TTC549 (cell line): ENCODE measurements around the gene TPPP3.

ENCODE experiments used
- FAIRE-seq: peaks from 2 replicates; lab custom pipeline; 2012; peaks lifted over from hg19 to GRCh38; lab: Jason Lieb, UNC

Gene TPPP3

DNA sequence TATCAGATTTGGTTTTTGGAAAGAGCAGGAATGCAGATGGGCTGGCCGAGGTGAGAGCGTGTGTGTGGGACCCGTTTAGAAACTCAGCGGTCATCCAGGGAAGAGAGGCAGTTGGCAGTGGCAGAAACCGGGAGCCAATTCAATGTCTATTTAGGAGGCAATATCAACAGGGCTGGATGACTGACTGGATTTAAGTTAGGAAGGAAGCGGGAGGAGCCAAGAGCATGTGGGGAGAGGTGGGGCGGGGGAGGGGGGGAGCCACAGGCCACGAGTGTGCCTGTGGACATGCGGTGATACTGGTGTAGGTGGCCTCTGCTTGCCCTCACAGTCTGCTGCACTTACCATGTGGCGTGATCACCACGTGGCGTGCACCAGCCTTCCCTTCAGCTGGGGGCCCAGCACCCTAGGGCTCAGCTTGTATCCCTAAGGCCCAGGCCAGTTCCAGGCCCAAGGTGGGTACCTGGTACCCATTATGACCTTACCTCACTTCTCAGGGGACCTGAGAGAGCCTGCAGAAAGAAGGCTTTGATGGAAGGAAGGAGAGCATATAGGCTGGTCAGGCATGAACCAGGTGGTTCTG lies 10.8 kb upstream of the TPPP3 start:
- no peak for FAIRE-seq

DNA sequence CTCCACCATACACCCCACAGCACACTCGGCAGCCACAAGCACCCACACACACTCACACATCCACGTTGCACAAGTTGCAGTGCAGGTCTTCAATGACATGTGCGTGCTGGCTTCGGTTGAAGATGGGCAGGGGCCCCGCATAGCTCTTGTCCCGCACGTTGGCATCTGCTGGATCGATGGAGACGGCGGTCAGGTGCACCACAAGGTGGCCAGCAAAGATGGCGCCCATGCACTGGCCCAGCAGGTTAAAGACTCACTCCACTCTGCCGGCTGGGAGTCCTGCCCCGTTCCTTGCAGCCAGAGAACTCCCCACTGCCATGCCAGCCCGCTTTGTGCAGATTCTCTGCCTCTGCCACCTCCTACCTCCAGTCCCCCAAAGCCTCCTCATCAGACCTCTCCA lies 7.6 kb upstream of the TPPP3 start:
- no peak for FAIRE-seq

DNA sequence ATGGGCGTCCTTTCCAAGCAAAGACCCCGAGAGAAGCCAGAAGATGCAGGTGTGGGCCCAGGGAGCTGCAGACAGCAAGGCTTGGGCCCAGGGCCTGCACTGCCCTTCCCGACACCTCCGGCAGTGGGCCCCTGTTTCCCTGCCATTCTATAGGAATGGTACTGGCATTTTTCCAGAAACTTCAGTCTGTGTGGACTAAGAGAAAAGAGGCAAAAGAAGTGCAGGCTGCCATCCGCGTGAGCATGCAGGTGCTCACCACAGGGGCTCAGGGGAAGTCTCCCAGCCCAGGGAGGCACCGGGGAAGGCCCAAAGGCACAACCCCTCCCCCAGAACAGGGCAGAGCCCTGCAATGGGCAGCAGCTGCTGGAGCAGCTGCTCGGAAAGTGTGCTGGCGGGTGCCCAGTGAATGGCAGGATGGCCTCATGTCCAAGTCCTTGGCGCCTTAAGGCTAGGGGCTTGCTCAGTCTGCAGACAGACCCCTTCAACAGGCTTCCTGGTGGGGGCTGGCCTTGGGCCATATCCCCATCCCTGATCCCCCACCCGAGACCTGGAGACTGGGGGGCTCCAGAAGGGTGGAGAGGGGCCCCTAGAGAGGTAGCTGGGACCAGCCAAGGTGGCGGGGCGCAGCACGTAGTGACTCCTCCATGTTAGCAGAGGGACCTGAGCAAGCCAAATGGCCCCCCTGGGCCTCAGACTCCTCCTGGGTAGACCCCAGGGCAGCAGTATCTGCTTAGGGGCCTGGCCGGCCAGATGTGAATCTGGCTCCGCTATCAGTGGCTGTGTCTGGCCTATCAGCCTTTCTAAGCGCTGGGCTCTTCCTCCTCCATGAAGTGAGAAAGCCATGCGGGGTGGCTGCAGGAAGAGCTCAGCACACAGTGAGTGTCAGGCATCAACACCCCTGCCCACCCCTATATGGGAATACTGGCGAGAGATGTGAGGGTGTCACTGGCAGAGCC lies 6.7 kb upstream of the TPPP3 start:
- FAIRE-seq: no peak

DNA sequence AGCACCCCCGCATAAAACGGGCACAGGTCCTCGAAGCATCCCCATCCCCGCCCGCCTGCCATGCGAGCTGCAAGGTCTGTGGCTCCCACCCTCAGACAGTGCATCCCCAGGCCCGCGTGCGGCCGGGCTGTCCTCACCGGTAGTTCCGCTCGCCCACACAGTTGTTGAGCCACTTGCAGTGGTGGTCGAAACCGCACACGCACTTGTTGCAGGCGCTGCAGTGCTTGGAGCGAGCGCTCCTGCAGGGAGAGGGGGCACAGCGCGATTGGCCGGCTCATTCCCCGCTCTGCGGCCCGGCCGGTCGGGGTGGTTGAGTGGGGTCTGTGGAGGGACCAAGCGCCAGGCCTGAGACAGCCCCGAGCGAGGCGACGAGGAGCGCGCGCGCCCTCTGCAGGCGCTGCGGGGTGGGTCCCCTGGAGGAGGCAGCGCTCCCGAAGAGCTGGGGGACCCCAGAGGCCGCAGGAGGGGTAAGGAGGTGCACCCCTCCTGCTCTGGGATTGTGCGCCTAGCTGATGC lies 6.0 kb upstream of the TPPP3 start:
- no peak for FAIRE-seq

DNA sequence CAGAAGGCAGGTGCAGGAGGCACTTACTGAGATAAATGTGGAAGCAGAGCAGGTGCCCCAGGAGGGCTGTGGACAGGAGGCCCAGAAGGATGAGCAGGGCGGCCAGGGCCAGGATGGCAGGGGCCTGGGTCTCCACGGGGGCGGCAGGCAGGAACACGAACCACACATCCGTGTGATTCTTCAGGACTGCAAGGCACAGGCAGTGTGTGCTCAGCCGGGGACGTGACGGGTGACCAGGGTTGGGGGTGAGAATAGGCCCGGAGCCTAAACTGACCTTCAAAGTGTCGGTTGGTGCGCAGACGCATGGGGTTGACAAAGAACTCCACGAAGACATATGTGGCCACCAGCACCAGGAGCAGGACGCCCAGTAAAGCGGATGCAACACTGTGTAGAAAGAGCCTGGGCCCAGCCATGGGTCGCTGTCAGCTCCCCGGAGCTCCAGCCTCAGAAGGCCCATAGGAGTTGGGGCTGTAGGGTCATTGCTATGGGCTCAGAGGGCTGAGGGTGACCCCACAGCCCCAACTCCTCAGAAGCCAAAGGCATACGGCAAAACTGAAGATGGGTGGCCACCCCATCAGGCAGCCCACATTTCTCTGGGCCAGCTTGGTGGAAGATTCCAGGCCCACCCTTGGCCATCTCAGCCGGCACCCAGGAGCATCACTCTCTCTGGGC lies 5.4 kb upstream of the TPPP3 start:
- FAIRE-seq: no peak

DNA sequence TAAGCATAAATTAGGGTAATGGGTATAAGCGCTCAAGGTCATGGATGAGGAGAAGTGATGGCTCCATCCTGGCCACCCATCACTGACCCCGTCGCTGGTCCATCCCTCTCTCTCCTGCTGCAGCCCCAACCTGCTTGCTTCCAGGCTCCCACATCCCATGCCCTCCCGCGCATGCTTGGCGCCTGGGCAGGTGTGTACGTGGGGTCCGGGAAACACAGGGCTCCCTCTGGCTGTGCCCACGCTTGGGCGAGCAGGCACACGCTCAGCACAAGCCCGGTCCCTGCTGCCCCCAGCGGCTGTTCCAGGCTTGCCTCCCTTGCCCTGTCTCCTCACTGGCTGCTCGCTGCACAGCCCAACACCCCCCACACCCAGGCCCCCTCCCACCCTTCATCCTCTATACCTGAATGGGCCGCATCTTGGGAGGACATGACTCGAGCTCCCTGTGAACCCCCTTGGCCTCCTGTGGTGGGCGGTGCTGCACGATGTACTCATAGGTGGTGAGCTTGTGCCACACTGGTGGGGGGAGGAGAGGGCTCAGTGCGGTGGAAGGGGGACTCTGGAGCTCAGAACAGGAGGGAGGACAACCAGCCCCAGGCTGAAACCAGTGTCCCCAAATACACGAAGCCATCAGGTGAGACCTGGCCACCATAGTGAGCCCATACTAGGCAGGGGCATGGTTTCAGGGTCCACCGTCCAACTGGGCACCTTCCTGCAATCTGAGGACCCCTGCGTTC lies 4.7 kb upstream of the TPPP3 start:
- no peak for FAIRE-seq

DNA sequence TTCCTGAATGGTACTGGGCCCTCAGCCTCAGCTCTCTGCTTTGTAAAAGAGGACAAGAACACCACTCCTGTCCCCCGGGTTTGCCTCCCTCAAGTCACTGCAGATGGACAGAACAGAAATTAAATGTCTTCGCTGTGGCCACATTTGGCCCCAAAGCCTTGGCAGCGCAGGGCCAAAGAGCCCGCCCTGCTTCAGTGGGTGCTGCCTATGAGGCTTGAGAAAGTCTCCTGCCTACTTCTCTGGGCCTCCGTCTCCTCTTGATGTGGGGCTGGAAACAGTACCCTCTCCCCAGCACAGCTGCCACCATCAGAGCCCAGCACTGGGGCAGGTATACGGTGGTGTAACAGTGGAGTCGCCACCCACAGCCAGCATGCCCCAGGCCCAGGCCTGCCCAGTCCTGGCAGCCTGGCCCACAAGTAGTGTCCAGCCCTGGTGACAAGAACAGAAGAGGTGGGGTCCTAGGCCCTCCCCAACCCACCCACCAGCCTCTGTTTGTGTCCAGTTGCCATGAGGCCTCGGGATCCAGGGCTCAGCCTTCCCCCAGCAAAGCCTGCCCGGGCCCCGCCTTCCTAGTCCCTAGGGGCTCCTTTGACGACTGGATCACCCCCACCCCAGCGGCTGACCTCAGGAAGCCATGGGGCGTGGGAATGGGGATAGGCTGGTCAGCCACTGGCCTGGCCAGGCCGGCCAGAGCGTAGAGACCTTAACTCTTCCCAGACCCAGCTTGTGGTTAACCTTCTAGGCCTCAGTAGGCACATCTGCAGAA lies 3.9 kb upstream of the TPPP3 start:
- FAIRE-seq: no peak

DNA sequence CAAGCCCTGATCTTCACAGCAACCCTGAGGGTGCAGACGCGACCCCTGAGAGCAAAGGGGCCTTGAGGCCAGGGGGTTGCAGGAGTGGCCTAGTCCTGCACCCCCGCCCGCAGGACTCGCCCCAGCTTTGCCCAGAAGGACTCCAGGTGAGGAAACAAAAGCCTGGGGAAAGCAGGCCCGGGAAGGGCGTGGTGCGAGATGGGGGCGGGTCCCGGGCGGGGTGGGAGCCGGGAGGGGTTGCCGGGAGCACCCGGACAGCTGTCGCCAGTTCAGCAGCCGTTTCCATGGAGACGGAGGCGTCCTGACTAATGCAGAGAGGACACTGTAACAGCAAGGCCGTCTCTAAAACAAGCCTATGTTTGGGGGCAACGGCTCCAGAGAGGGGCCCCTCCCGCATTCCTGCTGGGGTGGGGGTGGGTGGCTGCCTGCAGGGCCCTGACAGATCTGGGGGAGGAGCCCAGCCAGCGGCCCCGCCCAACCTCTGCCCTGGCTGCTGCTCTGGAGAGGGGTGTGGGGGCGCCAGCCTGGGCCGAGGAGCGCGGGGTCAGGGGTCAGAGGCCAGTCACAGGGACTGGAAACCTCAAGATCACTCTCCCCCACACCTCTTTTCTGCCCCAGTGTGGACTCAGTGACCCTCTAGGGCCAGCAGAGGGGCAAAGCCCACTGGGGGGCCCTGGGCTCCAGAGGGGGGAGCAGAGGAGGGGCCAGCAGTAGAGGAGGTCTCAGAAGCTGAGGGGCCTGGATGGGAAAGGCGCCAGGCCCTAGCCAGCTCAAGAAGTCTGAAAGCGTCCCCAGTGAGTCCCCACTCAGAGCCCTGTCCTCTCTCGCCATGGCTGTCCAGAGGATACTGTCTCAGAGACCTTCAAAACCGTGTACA lies 3.1 kb upstream of the TPPP3 start:
- FAIRE-seq: no peak

DNA sequence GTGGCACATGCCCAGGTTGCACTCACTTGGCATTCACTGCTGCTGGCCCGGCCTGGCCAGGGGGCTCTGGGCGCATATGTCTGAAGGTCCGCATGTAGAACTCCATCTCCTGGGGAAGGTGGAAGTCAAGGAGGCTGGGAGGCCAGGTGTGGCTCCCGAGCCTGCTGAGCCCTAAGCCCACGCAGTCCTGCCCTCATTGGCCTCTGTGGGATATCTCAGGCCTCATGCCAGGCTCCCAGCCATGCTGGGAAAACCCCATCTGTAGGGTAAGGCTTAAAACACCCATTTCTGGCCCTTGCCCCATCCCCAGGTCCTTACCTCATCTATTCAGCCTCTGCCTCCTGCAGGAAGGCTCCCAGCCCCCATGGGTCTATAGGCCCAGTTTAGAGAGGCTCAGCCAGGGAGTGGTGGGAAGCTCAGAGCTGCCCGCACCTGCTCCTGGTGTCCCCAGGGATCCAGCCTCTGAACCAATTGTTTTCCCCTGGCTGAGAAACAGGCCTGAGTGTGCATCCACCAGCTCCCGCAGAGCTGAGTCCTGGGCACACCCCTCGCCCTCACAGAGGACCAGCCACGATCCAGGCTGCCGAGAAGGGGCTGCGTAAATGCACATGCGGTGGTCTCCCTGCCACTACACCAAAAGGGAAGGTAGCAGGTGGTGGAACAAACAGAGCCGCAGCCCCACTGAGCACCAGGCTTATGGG lies 2.3 kb upstream of the TPPP3 start:
- FAIRE-seq: no peak

DNA sequence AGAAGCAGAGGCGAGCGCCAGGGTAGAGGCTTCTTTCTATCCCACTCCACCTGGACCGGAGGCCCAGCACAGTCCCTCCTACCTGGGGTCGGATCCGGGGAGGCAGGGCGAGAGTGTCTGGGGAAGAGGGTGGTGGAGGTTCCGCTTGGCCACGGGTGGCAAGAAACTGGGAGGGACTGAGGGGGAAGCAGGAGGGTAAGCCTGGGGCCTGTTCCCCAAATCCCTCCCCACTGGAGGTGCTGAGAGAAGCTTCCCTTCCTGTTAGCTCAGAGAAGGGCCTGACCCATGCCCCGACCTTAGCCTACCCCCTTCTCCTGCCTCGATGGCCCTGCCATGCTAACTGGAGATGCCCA lies 1.8 kb upstream of the TPPP3 start:
- no peak for FAIRE-seq

DNA sequence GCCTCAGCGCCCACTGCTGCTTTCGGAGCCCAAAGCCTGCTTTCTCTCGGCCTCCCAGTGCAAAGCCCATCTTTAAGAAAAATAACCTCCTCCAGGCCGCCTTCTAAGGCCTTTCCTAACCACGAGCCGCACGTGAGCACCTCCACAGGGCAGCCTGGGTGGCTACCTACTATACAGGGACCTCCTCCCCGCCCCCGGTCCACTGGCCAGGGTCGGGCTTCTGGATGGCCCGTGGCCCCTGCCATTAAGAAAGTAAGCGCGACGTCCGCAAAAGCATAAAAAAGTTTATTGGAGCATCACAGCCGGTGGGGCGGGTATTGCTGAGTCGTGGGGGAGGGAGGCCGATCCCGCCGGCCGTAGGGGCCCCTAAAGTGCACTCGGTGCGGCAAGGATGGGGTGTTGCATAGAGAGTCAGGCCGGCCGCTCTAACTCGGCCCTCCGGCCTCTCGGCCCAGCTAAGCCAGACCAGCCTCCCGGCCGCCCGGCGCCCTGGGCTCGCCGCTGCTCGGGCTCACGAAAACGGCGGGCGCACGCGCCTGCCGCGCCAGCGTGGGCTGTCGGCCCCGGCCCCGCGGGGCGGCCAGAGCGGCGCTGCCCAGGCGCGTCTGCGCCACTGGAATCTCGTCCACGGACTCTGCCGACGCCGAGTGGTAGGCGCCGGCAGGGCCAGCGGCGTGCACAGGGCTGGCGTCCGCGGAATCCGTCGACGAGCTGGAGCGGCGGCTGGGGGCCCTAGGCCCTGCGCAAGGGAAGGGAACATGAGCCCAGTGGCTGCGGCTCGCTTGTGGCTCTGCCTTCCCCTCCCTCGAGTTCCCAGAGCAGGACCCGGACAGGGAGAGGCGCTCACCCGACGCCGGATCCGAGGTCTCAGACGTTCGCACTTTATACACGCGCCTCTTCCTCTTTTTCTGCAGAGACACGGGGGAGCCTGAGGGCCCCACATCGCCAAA lies 1.1 kb upstream of the TPPP3 start:
- FAIRE-seq: no peak

DNA sequence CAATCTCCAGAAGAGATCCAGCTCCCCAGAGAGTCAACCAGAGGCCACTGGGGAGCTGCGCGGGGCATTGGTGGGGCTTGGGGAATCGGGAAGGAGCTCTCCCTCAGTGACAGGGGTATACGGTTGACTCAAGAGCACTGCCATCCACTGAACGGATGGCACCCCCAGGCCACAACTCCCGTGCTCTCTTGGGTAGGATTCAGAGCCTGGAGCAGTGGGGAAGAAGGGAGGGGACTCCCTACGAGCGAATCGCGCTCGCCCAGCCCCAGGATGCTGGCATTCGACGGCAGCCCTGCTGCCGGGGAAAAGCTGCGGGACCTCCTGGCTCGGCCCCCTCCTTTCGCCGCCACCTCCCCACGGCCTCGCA lies 473 bp upstream of the TPPP3 start:
- FAIRE-seq: no peak

DNA sequence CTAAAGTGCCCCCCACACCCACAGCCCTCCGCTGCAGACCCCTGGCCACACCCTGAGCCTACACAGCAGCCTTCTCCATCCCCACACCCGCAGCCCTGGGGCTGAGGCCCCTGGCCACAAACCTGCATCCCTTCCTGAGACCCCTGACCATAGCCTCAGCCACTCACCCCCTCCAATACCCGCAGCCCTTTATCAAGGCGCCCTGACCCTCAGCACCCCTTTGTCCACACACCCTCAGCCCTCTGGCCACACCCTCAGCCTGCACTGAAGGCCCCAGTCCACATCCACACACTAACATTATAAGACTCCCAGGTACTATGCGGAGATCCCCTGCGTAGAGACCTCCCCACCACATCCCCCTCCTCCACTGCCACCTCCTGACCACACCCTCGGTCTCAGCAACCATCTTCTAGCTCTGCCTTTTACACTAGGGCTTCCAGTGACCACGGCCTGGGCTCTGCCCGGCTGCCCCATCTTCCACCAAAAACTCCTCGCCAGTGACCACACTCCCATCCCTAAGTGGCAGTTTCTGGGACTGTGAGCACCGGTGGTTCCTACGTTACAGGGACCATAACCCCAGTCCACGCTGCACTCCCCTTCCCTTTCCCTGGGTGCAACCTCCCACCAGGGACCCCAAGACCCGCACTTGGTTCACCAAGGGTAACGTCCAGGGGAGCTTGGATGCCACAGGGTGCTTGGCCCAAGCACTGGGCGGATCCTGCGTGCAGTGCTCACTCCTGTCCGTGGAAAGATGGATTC lies 818 bp downstream of the TPPP3 start:
- no peak for FAIRE-seq

DNA sequence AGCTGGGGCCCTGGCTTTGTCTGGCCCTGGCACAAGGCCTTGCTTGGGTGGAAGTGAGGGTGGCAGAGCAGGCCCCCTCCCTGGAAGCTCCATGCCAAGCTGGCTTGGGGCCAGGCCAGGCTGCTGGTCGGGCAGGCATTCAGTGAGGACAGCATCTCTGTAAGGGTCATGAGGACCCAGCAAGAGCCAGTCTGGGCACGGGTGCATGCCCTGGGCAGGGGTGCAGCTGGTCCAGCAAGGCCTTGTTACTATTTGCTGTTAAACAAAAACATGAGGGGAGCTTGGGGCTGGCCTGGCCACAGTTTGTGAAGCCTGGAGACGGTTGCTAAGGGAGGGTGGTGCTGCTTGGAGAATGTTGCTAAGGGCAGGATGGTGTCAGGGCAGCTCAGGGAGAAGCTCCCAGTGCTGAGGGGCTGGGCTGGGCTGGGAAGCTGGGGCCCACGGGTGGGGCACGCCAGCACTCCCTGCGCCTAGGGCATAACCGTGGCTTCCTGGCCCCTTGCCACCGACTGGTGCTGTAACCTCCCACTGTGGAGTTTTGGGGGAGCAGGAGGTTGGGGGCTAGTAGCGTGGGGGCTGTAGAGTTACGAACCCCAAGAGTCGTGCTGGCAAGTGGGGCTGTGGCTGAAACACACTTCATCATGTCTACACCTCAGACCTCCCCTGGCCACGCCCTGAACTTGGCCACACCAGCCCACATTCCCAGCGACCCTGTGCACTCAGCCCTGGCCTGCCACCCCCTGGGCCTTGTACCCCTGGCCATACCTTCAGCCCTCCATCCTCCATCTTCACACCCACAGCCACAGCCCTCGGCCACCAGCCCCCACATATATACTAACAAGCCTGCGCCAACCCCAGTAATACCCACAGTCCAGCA lies 1.6 kb downstream of the TPPP3 start:
- no peak for FAIRE-seq

DNA sequence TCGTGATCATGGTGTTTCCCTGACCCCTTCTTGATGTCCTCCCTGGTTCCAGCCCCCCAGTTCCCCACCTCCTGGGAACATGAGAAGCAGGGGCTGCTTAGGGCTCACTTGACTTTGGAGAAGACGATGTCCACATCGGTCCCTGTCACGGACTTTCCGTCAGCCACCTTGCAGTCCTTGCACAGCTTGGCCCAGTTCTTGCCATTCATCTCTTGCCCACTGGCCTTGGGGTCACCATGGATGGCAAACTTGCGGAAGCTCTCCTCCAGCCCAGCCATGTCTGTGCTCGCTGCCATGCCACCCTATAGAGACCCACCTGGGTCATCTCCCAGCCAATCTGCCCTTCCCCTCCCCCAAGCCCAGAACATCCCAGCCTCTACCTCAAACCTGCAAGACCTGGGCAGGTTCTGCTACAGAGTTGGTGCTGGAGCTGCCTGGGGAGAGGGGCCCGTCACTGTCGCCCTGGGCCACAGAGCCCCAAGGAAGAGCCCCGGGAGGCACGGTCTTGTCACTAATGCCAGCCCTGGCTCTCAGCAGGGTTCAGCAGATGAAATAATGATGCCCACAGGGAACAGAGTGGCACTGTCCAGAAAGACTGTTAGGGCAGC lies 2.4 kb downstream of the TPPP3 start:
- no peak for FAIRE-seq

DNA sequence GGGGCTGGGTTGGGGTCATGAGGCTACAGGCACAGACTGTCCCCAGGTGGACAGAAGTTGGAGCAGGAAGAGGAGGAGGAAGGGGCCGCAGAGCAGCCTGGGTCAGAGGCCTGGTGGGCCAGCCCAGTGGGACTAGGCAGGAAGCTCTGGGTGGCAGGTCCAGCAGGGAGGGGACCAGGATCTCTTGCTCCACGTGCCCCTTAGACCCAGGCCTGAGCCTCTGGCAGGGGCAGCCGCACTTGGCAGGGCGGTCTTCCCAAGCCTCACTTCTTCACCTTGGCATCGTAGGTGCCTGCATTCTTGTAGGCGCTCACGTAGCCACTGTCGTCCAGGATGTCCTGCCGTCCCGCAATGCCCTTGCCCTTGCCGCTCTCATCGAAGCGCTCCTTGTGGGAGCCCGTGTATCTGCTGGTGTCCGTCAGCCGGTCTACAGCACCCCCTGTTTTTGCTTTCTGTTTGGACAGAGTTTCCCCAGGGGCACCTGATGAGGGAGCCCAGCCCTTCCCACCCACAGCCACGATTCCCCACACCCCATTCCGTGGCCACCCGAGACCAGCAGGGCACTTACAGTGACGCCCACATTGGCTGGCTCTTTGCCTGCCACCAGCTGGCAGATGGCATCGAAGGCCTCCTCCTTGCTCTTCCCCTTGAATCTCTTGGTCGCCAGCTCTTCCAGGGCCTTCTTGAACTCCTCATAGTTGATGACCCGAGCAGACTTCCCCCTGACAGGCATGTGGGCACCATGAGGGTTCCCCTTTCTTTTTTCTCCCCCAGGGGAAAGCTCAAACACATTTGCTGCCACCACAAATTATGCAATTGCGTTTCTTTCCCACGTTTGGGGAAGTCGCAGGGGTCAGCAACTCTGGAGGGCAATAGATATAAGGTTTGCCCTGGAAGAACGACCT lies 3.1 kb downstream of the TPPP3 start:
- no peak for FAIRE-seq
